ENCODE results near the gene MAD1L1. TPM values are rescaled to one million over a fixed set of nuclear protein-coding genes. Genes with fewer than 3 reads are reported as not detected.

Gene MAD1L1
- total and polyA plus RNA-seq, 2 of the 4 experiments (the other 2 are of a cell fraction): 29.0 to 40.9 TPM

DNA sequence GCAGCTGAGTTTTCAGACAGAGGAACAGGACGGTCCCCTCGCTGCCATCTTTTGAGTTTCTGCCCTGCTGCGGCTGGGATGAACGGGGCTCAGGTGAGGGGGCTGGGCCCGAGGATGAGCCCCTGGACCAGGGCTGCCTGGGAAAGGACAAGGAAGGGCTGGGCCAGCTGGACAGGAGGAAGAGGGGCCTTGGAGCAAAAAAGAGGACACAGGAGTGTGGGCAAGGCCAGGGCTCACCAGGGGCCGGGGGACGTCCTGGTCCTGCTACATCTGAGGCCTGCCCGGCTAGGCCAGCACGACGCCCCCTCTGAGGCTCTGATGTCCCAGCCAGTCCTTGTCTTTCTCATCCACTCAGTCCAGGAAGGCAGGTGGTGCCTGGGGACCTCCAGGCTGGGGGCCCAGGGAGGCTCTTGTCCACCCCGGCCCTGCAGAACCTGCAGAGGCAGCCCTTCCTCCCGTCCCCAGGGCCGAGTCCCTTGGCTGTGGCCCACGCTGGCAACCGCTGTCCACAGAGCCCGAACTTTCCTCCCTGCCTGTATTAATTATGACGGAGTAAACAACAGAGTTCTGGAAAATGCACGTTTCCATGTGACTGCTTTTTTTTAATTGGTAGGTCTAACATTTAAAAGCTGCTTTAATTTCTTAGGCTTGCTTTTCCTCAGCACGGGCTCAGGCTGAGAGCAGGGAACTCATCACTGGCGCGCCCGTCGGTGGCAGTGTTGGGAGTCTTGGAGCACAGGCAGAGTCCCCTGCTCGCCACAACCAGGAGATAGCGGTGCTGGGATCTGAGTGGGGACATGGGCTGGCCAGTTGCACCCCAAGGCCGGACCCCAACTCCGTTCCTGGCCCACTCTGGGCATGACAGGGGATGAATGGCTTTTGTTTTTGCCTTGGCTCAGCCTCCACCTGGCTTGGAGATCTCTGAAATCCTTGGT, 375.0 kb downstream of the MAD1L1 start:
- Histone ChIP-seq H2BK20ac (ENCODE audit: low read depth, low read length) (no peak overlapping the region), H4K20me1 (ENCODE audit: insufficient read depth, low read length) (no peaks in the 10 kb centered on the region; the same call in none of the 2 replicates), H3K23ac (ENCODE audit: low read depth, low read length) (no peak overlapping the region), H3K56ac (ENCODE audit: extremely low read depth, insufficient read depth, low read length) (no peak overlapping the region), H3K27ac (ENCODE audit: insufficient read depth, low read length) (no peak overlapping the region), H3K9me1 (ENCODE audit: insufficient read depth, low read length) (no peaks in the 10 kb centered on the region), H3K36me3 (ENCODE audit: control insufficient read depth, insufficient read depth, low read length) (no peaks in the 10 kb centered on the region), H3K9ac (ENCODE audit: low read depth, low read length) (no peak overlapping the region), H2AFZ (replicated peaks; ENCODE audit: low read length, poor library complexity) (no peak overlapping the region), H3K9me3 (ENCODE audit: control insufficient read depth, insufficient read depth, low read length) (no peaks in the 10 kb centered on the region), H3K4me1 (ENCODE audit: control insufficient read depth, insufficient read depth, low read length) (no peaks in the 10 kb centered on the region), H3K27me3 (ENCODE audit: control insufficient read depth, insufficient read depth, low read length) (no peaks in the 10 kb centered on the region), H4K8ac (ENCODE audit: low read depth in 2 of 2, low read length in 2 of 2) (no peak overlapping the region), H2BK120ac (ENCODE audit: low read depth, low read length) (no peak overlapping the region), H3K4me2 (ENCODE audit: low read depth, low read length) (no peak overlapping the region), H2BK5ac (ENCODE audit: low read depth, low read length, poor library complexity, severe bottlenecking) (no peak overlapping the region), H3K18ac (ENCODE audit: low read depth, low read length) (no peak overlapping the region), H2AK5ac (ENCODE audit: low read depth, low read length) (no peak overlapping the region), H4K5ac (ENCODE audit: low read depth, low read length) (no peak overlapping the region), H3K4me3 (ENCODE audit: insufficient read depth, low read depth, low read length) (no peak overlapping the region), H3K14ac (replicated peaks; ENCODE audit: low read depth, low read length) (no peak overlapping the region), H4K91ac (ENCODE audit: insufficient read depth, low read depth, low read length) (no peak overlapping the region), H3K4ac (ENCODE audit: low read depth, low read length) (no peak overlapping the region), H2BK15ac (ENCODE audit: low read depth, low read length) (no peak overlapping the region), H3K79me1 (ENCODE audit: low read depth in 1 of 2, low read length in 2 of 2) (no peaks in the 10 kb centered on the region), H2AK9ac (replicated peaks; ENCODE audit: low read depth, low read length, poor library complexity) (no peak overlapping the region)
- no peak for DNase-seq
- intact Hi-C loops (cut with micrococcal nuclease) (no loop called here), dilution Hi-C loops (cut with HindIII; ENCODE audit: low sequenced_read_pairs, unreplicated experiment) (no loop called here), in situ Hi-C loops (cut with MboI; ENCODE audit: low sequenced_read_pairs) (no loop called here)
- POLR2A ChIA-PET (ENCODE audit: unreplicated experiment): no interaction called here
- WGBS, 2 experiments (ENCODE audit: extremely low coverage in 2 of 2, insufficient read length in 1 of 2): 79% methylated on average over 6 of the region's 27 CpGs; no CpG with 5 or more reads in 1 of the 2 experiments
- BruUV-seq (replicated peaks): no TSS peak
- CTCF ChIA-PET: no interaction called here
- no peak for ATAC-seq (ENCODE audit: low read depth)
- TF ChIP-seq, protein P1, sequence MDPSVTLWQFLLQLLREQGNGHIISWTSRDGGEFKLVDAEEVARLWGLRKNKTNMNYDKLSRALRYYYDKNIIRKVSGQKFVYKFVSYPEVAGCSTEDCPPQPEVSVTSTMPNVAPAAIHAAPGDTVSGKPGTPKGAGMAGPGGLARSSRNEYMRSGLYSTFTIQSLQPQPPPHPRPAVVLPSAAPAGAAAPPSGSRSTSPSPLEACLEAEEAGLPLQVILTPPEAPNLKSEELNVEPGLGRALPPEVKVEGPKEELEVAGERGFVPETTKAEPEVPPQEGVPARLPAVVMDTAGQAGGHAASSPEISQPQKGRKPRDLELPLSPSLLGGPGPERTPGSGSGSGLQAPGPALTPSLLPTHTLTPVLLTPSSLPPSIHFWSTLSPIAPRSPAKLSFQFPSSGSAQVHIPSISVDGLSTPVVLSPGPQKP (IDR thresholded peaks at IDR 0.05; ENCODE audit: borderline replicate concordance, low read depth, low read length): no peak
- no peak for TF ChIP-seq RAD21 (IDR thresholded peaks at IDR 0.05; ENCODE audit: low read length)
- no peak for TF ChIP-seq CHD1 (IDR thresholded peaks at IDR 0.05; ENCODE audit: low read depth, low read length)
- no peak for TF ChIP-seq CEBPB (IDR thresholded peaks at IDR 0.05; ENCODE audit: low read depth, low read length)
- no peak for TF ChIP-seq SMC3 (IDR thresholded peaks at IDR 0.05; ENCODE audit: low read depth, low read length)
- TF ChIP-seq, protein P2, sequence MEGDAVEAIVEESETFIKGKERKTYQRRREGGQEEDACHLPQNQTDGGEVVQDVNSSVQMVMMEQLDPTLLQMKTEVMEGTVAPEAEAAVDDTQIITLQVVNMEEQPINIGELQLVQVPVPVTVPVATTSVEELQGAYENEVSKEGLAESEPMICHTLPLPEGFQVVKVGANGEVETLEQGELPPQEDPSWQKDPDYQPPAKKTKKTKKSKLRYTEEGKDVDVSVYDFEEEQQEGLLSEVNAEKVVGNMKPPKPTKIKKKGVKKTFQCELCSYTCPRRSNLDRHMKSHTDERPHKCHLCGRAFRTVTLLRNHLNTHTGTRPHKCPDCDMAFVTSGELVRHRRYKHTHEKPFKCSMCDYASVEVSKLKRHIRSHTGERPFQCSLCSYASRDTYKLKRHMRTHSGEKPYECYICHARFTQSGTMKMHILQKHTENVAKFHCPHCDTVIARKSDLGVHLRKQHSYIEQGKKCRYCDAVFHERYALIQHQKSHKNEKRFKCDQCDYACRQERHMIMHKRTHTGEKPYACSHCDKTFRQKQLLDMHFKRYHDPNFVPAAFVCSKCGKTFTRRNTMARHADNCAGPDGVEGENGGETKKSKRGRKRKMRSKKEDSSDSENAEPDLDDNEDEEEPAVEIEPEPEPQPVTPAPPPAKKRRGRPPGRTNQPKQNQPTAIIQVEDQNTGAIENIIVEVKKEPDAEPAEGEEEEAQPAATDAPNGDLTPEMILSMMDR (conservative IDR thresholded peaks at IDR 0.05; ENCODE audit: low read depth, low read length): no peak
- TF ChIP-seq RFX5 (IDR thresholded peaks at IDR 0.05; ENCODE audit: low read depth, low read length): no peak
- TF ChIP-seq MXI1 (IDR thresholded peaks at IDR 0.05; ENCODE audit: borderline replicate concordance, low read depth, low read length): no peak
- TF ChIP-seq, protein P3, sequence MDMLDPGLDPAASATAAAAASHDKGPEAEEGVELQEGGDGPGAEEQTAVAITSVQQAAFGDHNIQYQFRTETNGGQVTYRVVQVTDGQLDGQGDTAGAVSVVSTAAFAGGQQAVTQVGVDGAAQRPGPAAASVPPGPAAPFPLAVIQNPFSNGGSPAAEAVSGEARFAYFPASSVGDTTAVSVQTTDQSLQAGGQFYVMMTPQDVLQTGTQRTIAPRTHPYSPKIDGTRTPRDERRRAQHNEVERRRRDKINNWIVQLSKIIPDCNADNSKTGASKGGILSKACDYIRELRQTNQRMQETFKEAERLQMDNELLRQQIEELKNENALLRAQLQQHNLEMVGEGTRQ (IDR thresholded peaks at IDR 0.05; ENCODE audit: low read depth, low read length): no peak
- TF ChIP-seq FOS (IDR thresholded peaks at IDR 0.05; ENCODE audit: low read depth, low read length): no peak
- no peak for TF ChIP-seq POLR2A (IDR thresholded peaks at IDR 0.05; ENCODE audit: low read depth, low read length)
- no peak for TF ChIP-seq RCOR1 (IDR thresholded peaks at IDR 0.05; ENCODE audit: insufficient replicate concordance, low read length)
- no peak for TF ChIP-seq MAFK (IDR thresholded peaks at IDR 0.05; ENCODE audit: low read depth, low read length)
- no peak for TF ChIP-seq NFE2L2 (IDR thresholded peaks at IDR 0.05; ENCODE audit: low read depth, low read length)
- TF ChIP-seq BHLHE40 (IDR thresholded peaks at IDR 0.05; ENCODE audit: low read depth, low read length): no peak
